Hematopoietic multipotent progenitor cell treated with erythropoietin and hydrocortisone succinate and interleukin-3 and kit ligand, for 4 days (in vitro differentiated cells): ENCODE results near the gene MAN1A1.
A peak's percentile ranks its signal among the peaks of the same experiment; 100 is the strongest.

Experiments used
- DNase-seq: peaks from one replicate; pipeline ENCODE4 v3.0.0-alpha.2; 2015

MAN1A1 gene

GRCh38 chr6:119226089-119226488 is 123.5 kb downstream of the MAN1A1 start:
- DNase-seq = no peak

GRCh38 chr6:119224095-119224701 is 125.4 kb downstream of the MAN1A1 start:
- no peak for DNase-seq

GRCh38 chr6:119220452-119220851 is 129.1 kb downstream of the MAN1A1 start:
- no peak for DNase-seq

GRCh38 chr6:119218548-119218947 is 131.0 kb downstream of the MAN1A1 start:
- DNase-seq = no peak

GRCh38 chr6:119215885-119216590 is 133.5 kb downstream of the MAN1A1 start:
- peak; percentile 35 for DNase-seq

- DNase-seq = no peak
Measured at GRCh38 chr6:119215309-119215708, 134.3 kb downstream of the MAN1A1 start.

- no peak for DNase-seq
Measured at GRCh38 chr6:119210596-119210995, 139.0 kb downstream of the MAN1A1 start.

GRCh38 chr6:119209452-119210205 is 139.9 kb downstream of the MAN1A1 start:
- no peak for DNase-seq

GRCh38 chr6:119207971-119208725 is 141.4 kb downstream of the MAN1A1 start:
- peak; percentile 54 for DNase-seq

GRCh38 chr6:119207327-119207726 is 142.2 kb downstream of the MAN1A1 start:
- DNase-seq = no peak

GRCh38 chr6:119205911-119206618 is 143.5 kb downstream of the MAN1A1 start:
- no peak for DNase-seq

- DNase-seq = no peak
Measured at GRCh38 chr6:119204719-119205118, 144.8 kb downstream of the MAN1A1 start.

GRCh38 chr6:119201480-119201879 is 148.1 kb downstream of the MAN1A1 start:
- DNase-seq = no peak

GRCh38 chr6:119200512-119201175 is 148.9 kb downstream of the MAN1A1 start:
- DNase-seq = no peak

- DNase-seq = no peak
Measured at GRCh38 chr6:119197271-119197670, 152.3 kb downstream of the MAN1A1 start.

- peak; percentile 88 for DNase-seq
Measured at GRCh38 chr6:119196715-119197114, 152.8 kb downstream of the MAN1A1 start.

GRCh38 chr6:119195848-119196247 is 153.7 kb downstream of the MAN1A1 start:
- no peak for DNase-seq

GRCh38 chr6:119195204-119195603 is 154.4 kb downstream of the MAN1A1 start:
- DNase-seq = no peak

GRCh38 chr6:119193707-119194106 is 155.9 kb downstream of the MAN1A1 start:
- DNase-seq = no peak

- DNase-seq = no peak
Measured at GRCh38 chr6:119192200-119192599, 157.4 kb downstream of the MAN1A1 start.

GRCh38 chr6:119190176-119190575 is 159.4 kb downstream of the MAN1A1 start:
- DNase-seq = no peak

GRCh38 chr6:119189498-119189897 is 160.1 kb downstream of the MAN1A1 start:
- DNase-seq = no peak
